ENCODE data around the gene SIRT2. TPM values are rescaled to one million over a fixed set of nuclear protein-coding genes. Genes with fewer than 3 reads are reported as not detected.

The SIRT2 gene
- total RNA-seq, result 10 to 100 TPM; 61.8 to 92.3 (median 88.2) TPM

GRCh38 chr19:38899447-38900201, at the start of gene SIRT2, which contains the start of gene NFKBIB:
TSS of gene SIRT2 (minus strand) at chr19:38899618. CDS start at chr19:38899521, 97 bp downstream.
TSS of gene NFKBIB (plus strand) at chr19:38899969. CDS start at chr19:38900033, 64 bp downstream.
- intact Hi-C loops (cut with DNase I; ENCODE audit: low total_unique reads), result no loop called here
- Histone ChIP-seq H3K4me3 (peak within 1 kb of the TSS; percentile 67 to 94 (median 91)), H3K36me3 (no peaks in the 10 kb centered on the region), H3K27ac (peak within 1 kb of the TSS; percentile 92 to 94), H3K9me3 (no peaks in the 10 kb centered on the region), H3K4me1 (peaks cover 0 to 6% of the 10 kb centered on the region in 2 donors), H3K27me3 (no peaks in the 10 kb centered on the region)
- DNase-seq (ENCODE audit: low spot score in 2 of 2), result peak; percentile 99 to 100
- peak; percentile 45 to 92 (median 82) for TF ChIP-seq POLR2AphosphoS5 (IDR thresholded peaks at IDR 0.05)
- TF ChIP-seq POLR2A (IDR thresholded peaks at IDR 0.05), result peak; percentile 30
- TF ChIP-seq CTCF (IDR thresholded peaks at IDR 0.05), result no peak

- H3K36me3 ChIP-seq, result no peaks in the 10 kb centered on the region
- TF ChIP-seq POLR2A (IDR thresholded peaks at IDR 0.05), result no peak
- no peak for TF ChIP-seq CTCF (IDR thresholded peaks at IDR 0.05)
- no peak for TF ChIP-seq POLR2AphosphoS5 (IDR thresholded peaks at IDR 0.05)
- no peak overlapping the region for H3K4me3 ChIP-seq
- H3K9me3 ChIP-seq, result no peaks in the 10 kb centered on the region
- DNase-seq (ENCODE audit: low spot score in 2 of 2), result no peak
- H3K4me1 ChIP-seq, result no peaks in the 10 kb centered on the region
- no peak overlapping the region for H3K27ac ChIP-seq
- intact Hi-C loops (cut with DNase I; ENCODE audit: low total_unique reads), result loop anchor here (5.0 kb wide), 1 partner anchor 176 kb away; no protein-coding TSS in a partner anchor
- H3K27me3 ChIP-seq, result no peaks in the 10 kb centered on the region
Observed at GRCh38 chr19:38946229-38947010, 47.0 kb upstream of the SIRT2 start.

- H3K4me3 ChIP-seq, result no peak overlapping the region
- DNase-seq (ENCODE audit: low spot score in 2 of 2), result no peak
- H3K27me3 ChIP-seq, result no peaks in the 10 kb centered on the region
- H3K9me3 ChIP-seq, result no peaks in the 10 kb centered on the region
- no peaks in the 10 kb centered on the region for H3K36me3 ChIP-seq
- intact Hi-C loops (cut with DNase I; ENCODE audit: low total_unique reads), result loop anchor here (5.0 kb wide), 1 partner anchor 177 kb away; no protein-coding TSS in a partner anchor
- no peak overlapping the region for H3K27ac ChIP-seq
- TF ChIP-seq POLR2AphosphoS5 (IDR thresholded peaks at IDR 0.05) (no peak), CTCF (IDR thresholded peaks at IDR 0.05) (no peak), POLR2A (IDR thresholded peaks at IDR 0.05) (no peak)
- no peaks in the 10 kb centered on the region for H3K4me1 ChIP-seq
Observed at GRCh38 chr19:38945562-38946228, 46.3 kb upstream of the SIRT2 start.

- Histone ChIP-seq H3K4me1 (no peaks in the 10 kb centered on the region), H3K27me3 (no peaks in the 10 kb centered on the region), H3K4me3 (no peak overlapping the region), H3K9me3 (no peaks in the 10 kb centered on the region), H3K27ac (no peak overlapping the region), H3K36me3 (no peaks in the 10 kb centered on the region)
- intact Hi-C loops (cut with DNase I; ENCODE audit: low total_unique reads), result loop anchor here (5.0 kb wide), 1 partner anchor 177 kb away; no protein-coding TSS in a partner anchor
- TF ChIP-seq CTCF (IDR thresholded peaks at IDR 0.05), result no peak
- TF ChIP-seq POLR2A (IDR thresholded peaks at IDR 0.05), result no peak
- TF ChIP-seq POLR2AphosphoS5 (IDR thresholded peaks at IDR 0.05), result no peak
- DNase-seq (ENCODE audit: low spot score in 2 of 2), result no peak
Observed at GRCh38 chr19:38944981-38945506, 45.6 kb upstream of the SIRT2 start.

Measured in breast epithelium (tissue), 4 donors.